ENCODE data around the gene DRAM2. TPM values are rescaled to one million over a fixed set of nuclear protein-coding genes. Genes with fewer than 3 reads are reported as not detected.
A peak's percentile ranks its signal among the peaks of the same experiment; 100 is the strongest.

DRAM2 gene
- total RNA-seq, 2 experiments from 2014 or later = 35.7 to 38.7 TPM

- ATAC-seq (ENCODE audit: poor library complexity) (no peak), DNase-seq (no peak)
- no peaks in the 10 kb centered on the region for H3K27me3 ChIP-seq (ENCODE audit: control insufficient read depth in 1 of 2, insufficient read depth in 2 of 2, low read length in 2 of 2)
- peaks cover 47% of the 10 kb centered on the region for H3K4me1 Mint-ChIP-seq (ENCODE audit: low read depth)
- H3K36me3 ChIP-seq (ENCODE audit: insufficient read depth, low read length) = peaks cover 44% of the 10 kb centered on the region
- no peaks in the 10 kb centered on the region for H3K27me3 Mint-ChIP-seq
- no peak overlapping the region for H3K4me3 ChIP-seq (ENCODE audit: low read length)
- intact Hi-C loops (cut with DNase I, micrococcal nuclease) = no loop called here
- POLR2A ChIA-PET = interaction anchor here (1.0 kb wide), 1 partner anchor 10 kb away, joined by 5 read pairs; no protein-coding TSS in a partner anchor
- no peak overlapping the region for H3K4me3 Mint-ChIP-seq
- H3K9me3 Mint-ChIP-seq = no peaks in the 10 kb centered on the region
- no peak for TF ChIP-seq CTCF (IDR thresholded peaks at IDR 0.05)
- H3K4me1 ChIP-seq (ENCODE audit: insufficient read depth, low read length) = no peaks in the 10 kb centered on the region
- peak overlapping the region; percentile 52 for H3K27ac Mint-ChIP-seq
- no peak overlapping the region for H3K27ac ChIP-seq (ENCODE audit: low read depth in 1 of 2, low read length in 2 of 2)
- CTCF ChIA-PET = no interaction called here
- H3K36me3 Mint-ChIP-seq (ENCODE audit: low read depth) = peaks cover 76% of the 10 kb centered on the region
- no peaks in the 10 kb centered on the region for H3K9me3 ChIP-seq (ENCODE audit: control insufficient read depth in 1 of 2, insufficient read depth in 1 of 2, low read length in 2 of 2)
Observed at GRCh38 chr1:111129376-111129775, 10.5 kb downstream of the DRAM2 start.

DNA sequence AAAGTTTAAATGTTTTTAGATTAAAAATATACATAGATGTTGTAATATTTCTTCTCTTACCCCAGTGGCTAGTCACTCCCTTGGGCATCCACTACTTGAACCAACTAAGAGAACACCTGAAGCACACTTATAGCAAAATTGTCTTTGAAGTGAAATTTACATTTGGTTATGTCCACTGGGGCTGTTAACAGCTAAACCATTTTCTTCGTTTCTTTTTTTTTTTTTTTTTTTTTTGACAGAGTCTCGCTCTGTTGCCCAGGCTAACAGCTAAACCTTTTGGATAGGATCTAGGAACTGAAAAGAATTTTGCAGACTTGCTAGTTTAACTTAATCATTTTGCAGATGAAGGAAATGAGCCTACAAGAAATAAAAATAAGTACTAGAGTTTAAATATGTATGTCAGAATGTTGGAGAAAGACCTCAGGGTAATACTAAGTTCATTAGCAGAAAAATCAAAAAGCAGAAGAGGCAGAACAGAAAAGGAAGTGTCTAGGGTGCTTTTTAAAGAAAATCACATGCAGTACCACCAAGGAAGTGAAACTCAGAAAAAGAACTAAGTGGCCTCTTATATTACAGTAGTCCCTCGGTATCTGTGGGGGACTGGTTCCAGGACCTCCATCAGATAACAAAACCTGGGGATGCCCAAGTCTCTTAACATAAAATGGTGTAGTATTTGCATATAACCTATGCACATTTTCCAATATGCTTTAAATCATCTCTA lies 11.8 kb downstream of the DRAM2 start:
- ChIA-PET CTCF (interaction anchor here (0.6 to 1.7 kb wide), 2 partner anchors 95 to 345 kb away, joined by 3 read pairs; no protein-coding TSS in a partner anchor), POLR2A (no interaction called here)
- intact Hi-C loops (cut with DNase I, micrococcal nuclease) = no loop called here
- ATAC-seq (ENCODE audit: poor library complexity) = no peak
- H3K27ac ChIP-seq (ENCODE audit: low read depth in 1 of 2, low read length in 2 of 2) = no peak overlapping the region
- H3K4me1 ChIP-seq (ENCODE audit: insufficient read depth, low read length) = no peaks in the 10 kb centered on the region
- no peak overlapping the region for H3K4me3 Mint-ChIP-seq
- no peak for TF ChIP-seq CTCF (IDR thresholded peaks at IDR 0.05)
- H3K9me3 Mint-ChIP-seq = no peaks in the 10 kb centered on the region
- H3K27me3 ChIP-seq (ENCODE audit: control insufficient read depth in 1 of 2, insufficient read depth in 2 of 2, low read length in 2 of 2) = no peaks in the 10 kb centered on the region
- H3K4me1 Mint-ChIP-seq (ENCODE audit: low read depth) = peaks cover 43% of the 10 kb centered on the region
- peaks cover 55% of the 10 kb centered on the region for H3K36me3 ChIP-seq (ENCODE audit: insufficient read depth, low read length)
- H3K4me3 ChIP-seq (ENCODE audit: low read length) = no peak overlapping the region
- H3K27ac Mint-ChIP-seq = peak overlapping the region; percentile 52
- H3K27me3 Mint-ChIP-seq = no peaks in the 10 kb centered on the region
- DNase-seq = peak in 3 of 14 experiments; percentile 15 to 28 (median 27)
- H3K9me3 ChIP-seq (ENCODE audit: control insufficient read depth in 1 of 2, insufficient read depth in 1 of 2, low read length in 2 of 2) = no peaks in the 10 kb centered on the region
- peaks cover 81% of the 10 kb centered on the region for H3K36me3 Mint-ChIP-seq (ENCODE audit: low read depth)

GRCh38 chr1:111126354-111126753 lies 13.5 kb downstream of the DRAM2 start:
- TF ChIP-seq CTCF (IDR thresholded peaks at IDR 0.05) = no peak
- H3K36me3 ChIP-seq (ENCODE audit: insufficient read depth, low read length) = peaks cover 64% of the 10 kb centered on the region
- Mint-ChIP-seq H3K27ac (peak overlapping the region; percentile 16), H3K27me3 (no peaks in the 10 kb centered on the region), H3K4me3 (no peak overlapping the region), H3K9me3 (no peaks in the 10 kb centered on the region), H3K36me3 (ENCODE audit: low read depth) (peaks cover 88% of the 10 kb centered on the region), H3K4me1 (ENCODE audit: low read depth) (peaks cover 43% of the 10 kb centered on the region)
- no peaks in the 10 kb centered on the region for H3K4me1 ChIP-seq (ENCODE audit: insufficient read depth, low read length)
- intact Hi-C loops (cut with DNase I, micrococcal nuclease) = no loop called here
- no peak for DNase-seq
- no peaks in the 10 kb centered on the region for H3K9me3 ChIP-seq (ENCODE audit: control insufficient read depth in 1 of 2, insufficient read depth in 1 of 2, low read length in 2 of 2)
- H3K27me3 ChIP-seq (ENCODE audit: control insufficient read depth in 1 of 2, insufficient read depth in 2 of 2, low read length in 2 of 2) = no peaks in the 10 kb centered on the region
- ATAC-seq (ENCODE audit: poor library complexity) = no peak
- no peak overlapping the region for H3K4me3 ChIP-seq (ENCODE audit: low read length)
- no peak overlapping the region for H3K27ac ChIP-seq (ENCODE audit: low read depth in 1 of 2, low read length in 2 of 2)
- POLR2A ChIA-PET = no interaction called here
- CTCF ChIA-PET = interaction anchor here (1.7 kb wide), 1 partner anchor 96 kb away, joined by 3 read pairs; no protein-coding TSS in a partner anchor
